Measurements from ENCODE around the gene F2RL2.

GRCh38 chr5:76602094-76602726 is 21.0 kb downstream of the F2RL2 start:
- TF ChIP-seq CTCF (IDR thresholded peaks at IDR 0.05; ENCODE audit: borderline replicate concordance, extremely low read depth, low read length, poor library complexity, severe bottlenecking) (no peak), EZH2 (IDR thresholded peaks at IDR 0.05; ENCODE audit: borderline replicate concordance, low read depth, low read length, severe bottlenecking) (no peak)
